DND-41 (cell line): ENCODE data around the gene TNF.

Experiments
- CTCF ChIP-seq: IDR thresholded peaks from 2 replicates; pipeline ENCODE4 v1.5.1; 2012; ENCODE audit warnings: borderline replicate concordance, low read length, moderate library complexity, mild to moderate bottlenecking; ENCODE audit not compliant: poor library complexity, severe bottlenecking; ENCODE audit errors: extremely low read depth
- EZH2 ChIP-seq: IDR thresholded peaks from 3 replicates; pipeline ENCODE4 v1.6.1; 2012; ENCODE audit warnings: borderline replicate concordance, low read depth, mild to moderate bottlenecking, moderate library complexity, low read length, inconsistent platforms; ENCODE audit not compliant: severe bottlenecking

- no peak for TF ChIP-seq EZH2
- TF ChIP-seq CTCF: no peak
Measured at GRCh38 chr6:31621320-31621939, 46.1 kb downstream of the TNF start.
